PC-3 (cell line): ENCODE data around the gene PLPP3. TPM values are rescaled to one million over a fixed set of nuclear protein-coding genes. Genes with fewer than 3 reads are reported as not detected.

Experiments used
- ATAC-seq: fragments of 200-7000 bp; cut with Tn5 transposase; 2 replicates; pipeline ENCODE4 v1.9.1; 2020; ENCODE audit warnings: mild to moderate bottlenecking, moderate library complexity
- BruUV-seq: library from RNA; stranded (reverse); fragments of 400-500 nt; replicated peaks from 2 replicates; lab custom pipeline; 2021; lab: Mats Ljungman, UMichigan
- CTCF ChIA-PET: fragments of 300-600 bp; sonication (Branson Sonifier 250); formaldehyde crosslinking; loops from one replicate; lab custom pipeline; 2022; ENCODE audit warnings: antibody characterized with exemption; lab: Charles Lee
- POLR2A ChIA-PET: fragments of 300-600 bp; sonication (Branson Sonifier 250); formaldehyde crosslinking; loops from one replicate; lab custom pipeline; 2022; ENCODE audit warnings: antibody characterized with exemption; ENCODE audit not compliant: unreplicated experiment; lab: Charles Lee
- DNase-seq: peaks from one replicate; pipeline ENCODE4 v3.0.0-alpha.2; 2015
- H2AFZ ChIP-seq: fragments of 300-600 bp; sonication (generic); 2 replicates; pipeline ENCODE4 v1.6.0; 2016; ENCODE audit warnings: antibody characterized with exemption, low read length
- H3F3A ChIP-seq: fragments of 300-600 bp; sonication (generic); one replicate; pipeline ENCODE4 v1.6.0; 2017; ENCODE audit warnings: antibody characterized with exemption, low read length, control low read depth, mild to moderate bottlenecking; ENCODE audit not compliant: unreplicated experiment
- H3K27ac ChIP-seq: fragments of 300-600 bp; sonication (generic); 2 replicates; pipeline ENCODE4 v1.5.1; 2016; ENCODE audit warnings: mild to moderate bottlenecking, low read length
- H3K27me3 ChIP-seq: fragments of 300-600 bp; sonication (generic); 2 replicates; pipeline ENCODE4 v1.6.1; 2016; ENCODE audit warnings: low read length, mixed read lengths
- H3K36me3 ChIP-seq: fragments of 300-600 bp; sonication (generic); 2 replicates; pipeline ENCODE4 v1.6.1; 2016; ENCODE audit warnings: low read depth, mixed run types, low read length, mixed read lengths
- H3K4me1 ChIP-seq: fragments of 300-600 bp; sonication (generic); 2 replicates; pipeline ENCODE4 v1.5.1; 2016; ENCODE audit warnings: low read length; ENCODE audit not compliant: insufficient read depth
- H3K4me2 ChIP-seq: fragments of 300-600 bp; sonication (generic); 2 replicates; pipeline ENCODE4 v1.6.0; 2016; ENCODE audit warnings: low read length
- H3K4me3 ChIP-seq: fragments of 300-600 bp; sonication (generic); 2 replicates; pipeline ENCODE4 v1.5.1; 2016; ENCODE audit warnings: mild to moderate bottlenecking, low read length, mixed read lengths
- H3K79me2 ChIP-seq: fragments of 300-600 bp; sonication (generic); 2 replicates; pipeline ENCODE4 v1.6.1; 2017; ENCODE audit warnings: low read length, mixed read lengths
- H3K9ac ChIP-seq: fragments of 300-600 bp; sonication (generic); 2 replicates; pipeline ENCODE4 v1.6.0; 2016; ENCODE audit warnings: mild to moderate bottlenecking, low read length
- H3K9me2 ChIP-seq: fragments of 300-600 bp; sonication (generic); replicated peaks from 2 replicates; pipeline ENCODE4 v1.6.1; 2016; ENCODE audit warnings: mixed run types, low read length, mixed read lengths
- H3K9me3 ChIP-seq: fragments of 300-600 bp; sonication (generic); 2 replicates; pipeline ENCODE4 v1.6.1; 2016; ENCODE audit warnings: low read length, mixed read lengths
- H4K20me1 ChIP-seq: fragments of 300-600 bp; sonication (generic); 2 replicates; pipeline ENCODE4 v1.6.1; 2016; ENCODE audit warnings: low read length, mixed read lengths
- CTCF ChIP-seq: fragments of 300-600 bp; sonication (generic); conservative IDR thresholded peaks from 2 replicates; pipeline ENCODE4 v1.5.1; 2017; ENCODE audit warnings: antibody characterized with exemption, low read depth, mild to moderate bottlenecking, low read length
- EZH2 ChIP-seq: fragments of 300-600 bp; sonication (generic); IDR thresholded peaks from one replicate; pipeline ENCODE4 v1.6.1; 2017; ENCODE audit warnings: antibody characterized with exemption, mild to moderate bottlenecking, low read length; ENCODE audit not compliant: unreplicated experiment
- EZH2phosphoT487 ChIP-seq: fragments of 300-600 bp; sonication (generic); IDR thresholded peaks from 2 replicates; pipeline ENCODE4 v1.6.1; 2018; ENCODE audit warnings: mild to moderate bottlenecking, antibody characterized with exemption, low read length, borderline replicate concordance
- intact Hi-C: fragments of 100-400 bp; cut with micrococcal nuclease; formaldehyde crosslinking; loops from 2 replicates; pipeline ENCODE4 v1.9.0; 2023
- total RNA-seq: library from RNA; depleted of rRNA; stranded (reverse); fragments of >200 nt; gene quantifications from 2 replicates; pipeline ENCODE4 v1.2.3, GENCODE V29; 2014

PLPP3 gene
- total RNA-seq, 1 experiment from 2014 or later: 41.0 TPM

DNA sequence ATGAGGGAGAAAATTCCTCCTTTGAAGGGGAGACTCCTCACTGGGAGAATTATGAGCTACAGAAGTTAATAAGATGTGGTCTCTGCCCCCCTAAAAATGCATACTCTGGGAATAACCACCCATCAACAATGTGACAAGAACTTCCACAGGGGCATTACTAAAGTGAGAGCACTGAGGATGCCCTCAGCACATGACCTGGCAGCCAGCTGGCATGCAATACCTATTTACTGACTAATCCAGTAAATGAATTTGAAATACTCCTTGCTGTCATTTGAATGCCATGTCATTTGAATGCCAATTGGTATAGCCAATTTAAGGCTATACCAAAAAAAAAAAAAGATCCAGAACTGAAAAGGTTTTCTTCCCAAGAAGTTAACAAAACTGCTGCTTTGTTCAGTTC is 30.8 kb downstream of the PLPP3 start:
- Histone ChIP-seq H3K27ac (no peak overlapping the region), H3K9ac (no peak overlapping the region), H3K27me3 (no peaks in the 10 kb centered on the region), H3K4me1 (peaks cover 40% of the 10 kb centered on the region), H3K79me2 (peaks cover 89% of the 10 kb centered on the region), H3F3A (no peaks in the 10 kb centered on the region), H2AFZ (no peak overlapping the region), H3K9me2 (no peaks in the 10 kb centered on the region), H3K36me3 (peaks cover 3% of the 10 kb centered on the region; the same call in 1 of the 2 replicates), H3K9me3 (no peaks in the 10 kb centered on the region), H3K4me2 (no peak overlapping the region), H4K20me1 (0 out of 2 replicates have a peak, but pooled peaks cover 10% of the 10 kb centered on the region), H3K4me3 (no peak overlapping the region)
- intact Hi-C loops: no loop called here
- ChIA-PET POLR2A (no interaction called here), CTCF (interaction anchor here (0.6 kb wide), 1 partner anchor 35 kb away, joined by 4 read pairs; no protein-coding TSS in a partner anchor)
- TF ChIP-seq EZH2: no peak
- no TSS peak for BruUV-seq
- ATAC-seq: no peak
- no peak for DNase-seq

- Histone ChIP-seq H3K27ac (no peak overlapping the region), H4K20me1 (0 out of 2 replicates have a peak, but pooled peaks cover 10% of the 10 kb centered on the region), H3K9me3 (no peaks in the 10 kb centered on the region), H3K4me1 (peaks cover 39% of the 10 kb centered on the region), H3K79me2 (peaks cover 90% of the 10 kb centered on the region), H3K36me3 (peaks cover 3% of the 10 kb centered on the region; the same call in 1 of the 2 replicates), H3F3A (no peaks in the 10 kb centered on the region), H3K4me2 (peak overlapping the region; percentile 26), H3K27me3 (no peaks in the 10 kb centered on the region), H3K4me3 (no peak overlapping the region), H2AFZ (no peak overlapping the region), H3K9me2 (no peaks in the 10 kb centered on the region), H3K9ac (no peak overlapping the region)
- intact Hi-C loops: no loop called here
- POLR2A ChIA-PET: no interaction called here
- DNase-seq (peak; percentile 74), ATAC-seq (peak; percentile 45; the same call in 1 of the 2 replicates)
- no TSS peak for BruUV-seq
- CTCF ChIA-PET: interaction anchor here (0.6 kb wide), 1 partner anchor 34 kb away, joined by 4 read pairs; no protein-coding TSS in a partner anchor
- no peak for TF ChIP-seq EZH2
- TF ChIP-seq EZH2phosphoT487: no peak
- no peak for TF ChIP-seq CTCF
These were observed 31.4 kb downstream of the PLPP3 start for GRCh38 chr1:56547977-56548376.

- ChIA-PET CTCF (no interaction called here), POLR2A (no interaction called here)
- Histone ChIP-seq H3K27ac (peak overlapping the region; percentile 34; the same call in 1 of the 2 replicates), H4K20me1 (0 out of 2 replicates have a peak, but pooled peaks cover 10% of the 10 kb centered on the region), H3K4me1 (peaks cover 37% of the 10 kb centered on the region), H3K27me3 (no peaks in the 10 kb centered on the region), H3F3A (no peaks in the 10 kb centered on the region), H3K4me3 (no peak overlapping the region), H3K9ac (no peak overlapping the region), H3K9me2 (no peaks in the 10 kb centered on the region), H2AFZ (no peak overlapping the region), H3K4me2 (peak overlapping the region; percentile 26), H3K9me3 (no peaks in the 10 kb centered on the region), H3K36me3 (peaks cover 4% of the 10 kb centered on the region; the same call in 1 of the 2 replicates), H3K79me2 (peaks cover 90% of the 10 kb centered on the region)
- TF ChIP-seq CTCF: no peak
- no peak for TF ChIP-seq EZH2phosphoT487
- no peak for TF ChIP-seq EZH2
- intact Hi-C loops: no loop called here
- no TSS peak for BruUV-seq
- no peak for DNase-seq
- peak; percentile 23; the same call in 1 of the 2 replicates for ATAC-seq
These were observed 31.9 kb downstream of the PLPP3 start for GRCh38 chr1:56547473-56547872.
